RWPE2 (cell line): Measurements from ENCODE around the gene GABRQ.

Experiments
- ATAC-seq: fragments of 200-7000 bp; cut with Tn5 transposase; 3 replicates; pipeline ENCODE4 v1.9.1; 2021; ENCODE audit warnings: low read depth
- DNase-seq: peaks from one replicate; pipeline ENCODE4 v3.0.0-alpha.2; 2020; ENCODE audit warnings: low spot score
- H3K27ac ChIP-seq: fragments of 450-650 bp; 2 replicates; pipeline ENCODE4 v1.5.1; 2017; ENCODE audit warnings: mild to moderate bottlenecking; ENCODE audit not compliant: poor library complexity, severe bottlenecking
- H3K27me3 ChIP-seq: fragments of 250-450 bp; sonication (Bioruptor Pico); 2 replicates; pipeline ENCODE4 v1.5.1; 2021; ENCODE audit warnings: mild to moderate bottlenecking, moderate library complexity; ENCODE audit not compliant: insufficient read depth, poor library complexity, severe bottlenecking
- H3K36me3 ChIP-seq: fragments of 250-450 bp; sonication (Bioruptor Pico); 2 replicates; pipeline ENCODE4 v1.5.1; 2020; ENCODE audit warnings: low read depth, mild to moderate bottlenecking, moderate library complexity
- H3K4me1 ChIP-seq: fragments of 250-450 bp; sonication (Bioruptor Pico); 2 replicates; pipeline ENCODE4 v1.5.1; 2021; ENCODE audit warnings: mild to moderate bottlenecking, moderate library complexity; ENCODE audit not compliant: insufficient read depth, poor library complexity, severe bottlenecking
- H3K4me3 ChIP-seq: fragments of 250-450 bp; sonication (Bioruptor Pico); 2 replicates; pipeline ENCODE4 v1.5.1; 2021; ENCODE audit warnings: mild to moderate bottlenecking, moderate library complexity; ENCODE audit not compliant: severe bottlenecking
- H3K9me3 ChIP-seq: fragments of 250-450 bp; sonication (Bioruptor Pico); 2 replicates; pipeline ENCODE4 v1.5.1; 2021; ENCODE audit warnings: mild to moderate bottlenecking, moderate library complexity; ENCODE audit not compliant: severe bottlenecking
- TF ChIP-seq, protein P1 (sequence below): fragments of 450-650 bp; IDR thresholded peaks from one replicate; pipeline ENCODE4 v1.5.1; 2017; ENCODE audit warnings: mild to moderate bottlenecking, moderate library complexity; ENCODE audit not compliant: poor library complexity, severe bottlenecking

GABRQ gene

DNA sequence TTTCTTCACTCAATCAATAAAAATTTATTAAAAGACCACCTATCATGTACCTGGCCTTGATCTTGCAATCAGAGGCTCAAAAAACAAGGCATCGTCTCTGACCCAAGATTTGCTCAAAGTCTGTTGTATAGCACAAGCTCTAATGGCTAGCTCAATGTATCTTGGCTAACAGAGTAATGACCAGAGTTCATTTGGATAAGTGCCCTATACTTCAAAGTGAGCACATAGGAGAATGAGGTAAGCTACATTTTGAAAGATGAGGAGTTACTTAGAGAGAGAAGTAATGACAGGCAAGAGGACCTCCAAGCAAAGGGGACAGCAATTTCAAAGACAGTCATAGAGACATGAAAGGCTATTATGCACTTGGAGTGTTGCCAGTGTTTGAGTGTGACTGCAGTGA is 22.9 kb upstream of the GABRQ start:
- DNase-seq (no peak), ATAC-seq (no peak)
- Histone ChIP-seq H3K27me3 (no peaks in the 10 kb centered on the region), H3K36me3 (no peaks in the 10 kb centered on the region), H3K27ac (no peak overlapping the region), H3K4me1 (no peaks in the 10 kb centered on the region), H3K9me3 (no peaks in the 10 kb centered on the region), H3K4me3 (no peak overlapping the region)
- TF ChIP-seq, protein P1, sequence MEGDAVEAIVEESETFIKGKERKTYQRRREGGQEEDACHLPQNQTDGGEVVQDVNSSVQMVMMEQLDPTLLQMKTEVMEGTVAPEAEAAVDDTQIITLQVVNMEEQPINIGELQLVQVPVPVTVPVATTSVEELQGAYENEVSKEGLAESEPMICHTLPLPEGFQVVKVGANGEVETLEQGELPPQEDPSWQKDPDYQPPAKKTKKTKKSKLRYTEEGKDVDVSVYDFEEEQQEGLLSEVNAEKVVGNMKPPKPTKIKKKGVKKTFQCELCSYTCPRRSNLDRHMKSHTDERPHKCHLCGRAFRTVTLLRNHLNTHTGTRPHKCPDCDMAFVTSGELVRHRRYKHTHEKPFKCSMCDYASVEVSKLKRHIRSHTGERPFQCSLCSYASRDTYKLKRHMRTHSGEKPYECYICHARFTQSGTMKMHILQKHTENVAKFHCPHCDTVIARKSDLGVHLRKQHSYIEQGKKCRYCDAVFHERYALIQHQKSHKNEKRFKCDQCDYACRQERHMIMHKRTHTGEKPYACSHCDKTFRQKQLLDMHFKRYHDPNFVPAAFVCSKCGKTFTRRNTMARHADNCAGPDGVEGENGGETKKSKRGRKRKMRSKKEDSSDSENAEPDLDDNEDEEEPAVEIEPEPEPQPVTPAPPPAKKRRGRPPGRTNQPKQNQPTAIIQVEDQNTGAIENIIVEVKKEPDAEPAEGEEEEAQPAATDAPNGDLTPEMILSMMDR, result no peak

DNA sequence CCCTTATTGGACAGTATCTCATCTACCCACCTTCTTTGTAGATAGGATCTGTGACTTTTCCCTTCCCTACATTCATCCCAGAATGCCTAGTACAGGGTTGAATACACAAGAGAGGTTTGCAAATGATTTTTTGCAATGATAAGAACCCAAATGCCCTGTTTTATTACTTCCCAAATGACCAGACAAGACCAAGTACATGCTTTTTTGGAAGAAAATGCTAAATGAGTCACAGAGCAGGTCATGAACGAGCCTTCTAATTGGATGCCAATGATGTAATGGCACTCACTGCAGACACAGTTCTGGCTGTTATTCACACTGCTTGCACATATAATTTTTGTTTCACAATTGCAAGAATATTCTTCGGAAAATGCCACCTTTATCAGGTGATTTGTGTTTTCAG is 17.8 kb upstream of the GABRQ start:
- Histone ChIP-seq H3K4me3 (no peak overlapping the region), H3K27ac (no peak overlapping the region), H3K27me3 (no peaks in the 10 kb centered on the region), H3K36me3 (no peaks in the 10 kb centered on the region), H3K9me3 (no peaks in the 10 kb centered on the region), H3K4me1 (no peaks in the 10 kb centered on the region)
- TF ChIP-seq, protein P1, result no peak
- DNase-seq, result no peak
- no peak for ATAC-seq

DNA sequence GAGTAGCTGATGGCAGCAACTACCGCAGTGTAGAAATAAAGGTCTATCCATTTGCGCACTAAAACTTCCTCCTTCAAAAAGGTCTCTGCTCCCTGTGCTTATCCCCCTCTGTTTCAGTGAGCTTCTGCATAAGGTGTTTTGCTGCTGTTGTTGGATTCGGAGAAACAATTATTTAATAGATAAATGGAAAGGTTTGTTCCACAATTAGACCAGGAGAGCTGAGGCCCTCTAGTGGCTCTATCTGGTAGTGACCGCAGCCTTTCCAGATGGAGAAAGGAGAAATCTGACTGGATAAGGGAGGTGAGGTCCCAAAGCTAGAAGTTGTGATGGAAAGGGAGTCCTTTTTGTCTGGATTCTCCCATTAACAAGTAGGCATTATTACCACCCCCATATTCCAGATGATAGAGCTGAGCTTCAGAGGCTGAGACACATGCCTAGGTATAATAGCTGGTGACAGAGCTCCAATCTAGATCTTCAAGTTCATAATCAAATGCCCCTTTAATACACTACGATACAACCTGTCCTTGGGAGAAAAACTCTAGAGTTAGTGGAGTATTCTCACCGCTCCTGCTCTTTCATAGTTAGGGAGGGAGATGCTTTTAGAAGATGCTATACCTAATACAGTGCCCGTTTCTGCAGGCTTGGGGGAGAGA is 5.1 kb upstream of the GABRQ start:
- H3K27ac ChIP-seq, result no peak overlapping the region
- no peaks in the 10 kb centered on the region for H3K9me3 ChIP-seq
- ATAC-seq (no peak), DNase-seq (no peak)
- TF ChIP-seq, protein P1, result peak; percentile 66
- no peak overlapping the region for H3K4me3 ChIP-seq
- H3K4me1 ChIP-seq, result no peaks in the 10 kb centered on the region
- peaks cover 3% of the 10 kb centered on the region for H3K27me3 ChIP-seq
- no peaks in the 10 kb centered on the region for H3K36me3 ChIP-seq

DNA sequence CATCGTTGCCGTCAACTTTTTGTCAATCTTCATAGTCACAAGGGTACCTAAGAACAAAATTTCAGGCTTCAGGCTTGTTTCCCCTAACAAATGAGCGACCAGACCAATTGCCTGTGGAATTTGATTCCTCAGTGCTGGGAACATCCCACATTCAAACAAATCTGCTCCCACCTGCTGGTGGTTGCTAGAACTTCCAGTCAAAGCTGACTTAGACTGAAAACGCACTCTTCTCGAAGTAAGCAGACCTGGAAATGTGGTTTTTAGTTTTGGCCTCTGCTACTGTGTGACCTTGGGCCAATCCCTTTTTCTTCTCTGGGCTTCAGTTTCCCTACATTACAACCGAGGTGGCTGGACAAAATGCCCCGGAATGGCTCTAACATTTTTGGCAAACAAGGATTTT is 1.8 kb upstream of the GABRQ start:
- TF ChIP-seq, protein P1, result peak; percentile 53
- H3K36me3 ChIP-seq, result no peaks in the 10 kb centered on the region
- peak; percentile 71 for ATAC-seq
- H3K27me3 ChIP-seq, result peaks cover 14% of the 10 kb centered on the region
- no peak overlapping the region for H3K27ac ChIP-seq
- H3K4me1 ChIP-seq, result no peaks in the 10 kb centered on the region
- H3K9me3 ChIP-seq, result no peaks in the 10 kb centered on the region
- no peak for DNase-seq
- no peak overlapping the region for H3K4me3 ChIP-seq

DNA sequence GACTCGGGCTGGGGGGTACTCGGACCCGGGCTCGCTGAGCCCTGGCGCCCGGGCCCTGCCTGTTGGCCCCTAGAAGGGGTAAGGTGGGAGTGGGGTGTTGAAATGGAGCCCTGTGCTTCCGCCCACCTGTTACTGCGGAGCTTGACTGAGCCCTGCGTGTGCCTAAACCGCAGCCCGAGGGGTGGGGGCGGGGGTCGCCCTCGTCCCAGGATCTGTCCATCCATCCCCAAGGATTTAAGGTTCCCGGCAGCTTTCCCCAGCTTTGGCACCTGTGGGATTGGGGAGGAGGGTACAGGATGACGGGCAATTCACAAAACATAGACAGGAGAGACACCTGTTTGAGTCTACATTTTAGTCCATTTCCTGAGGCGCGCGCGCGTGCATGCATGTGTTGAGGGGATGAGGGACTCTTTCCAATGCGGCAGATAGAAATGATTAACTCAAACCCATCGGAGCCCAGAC is 779 bp downstream of the GABRQ start:
- H3K9me3 ChIP-seq, result no peaks in the 10 kb centered on the region
- TF ChIP-seq, protein P1, result no peak
- no peaks in the 10 kb centered on the region for H3K36me3 ChIP-seq
- H3K27ac ChIP-seq, result no peak overlapping the region
- DNase-seq, result no peak
- H3K4me1 ChIP-seq, result no peaks in the 10 kb centered on the region
- peaks cover 14% of the 10 kb centered on the region for H3K27me3 ChIP-seq
- ATAC-seq, result no peak
- H3K4me3 ChIP-seq, result no peak overlapping the region
